Measurements from ENCODE around the gene KIAA1210.
"Not testable (repeated sequence)": the region's sequence is repeated elsewhere in the genome, so short reads cannot be mapped to it uniquely, and the experiment has no call there.

- TF ChIP-seq CTCF (conservative IDR thresholded peaks at IDR 0.05); ZFX (IDR thresholded peaks at IDR 0.05): not testable (repeated sequence)
Observed at GRCh38 chrX:119029656-119030055, 98.0 kb downstream of the KIAA1210 start.

Measured in C4-2B (cell line).